ENCODE measurements around the gene CAMK1G. TPM values are rescaled to one million over a fixed set of nuclear protein-coding genes. Genes with fewer than 3 reads are reported as not detected.
A peak's percentile ranks its signal among the peaks of the same experiment; 100 is the strongest.

Gene CAMK1G
- total RNA-seq, 1 donor = 0.90 TPM

DNA sequence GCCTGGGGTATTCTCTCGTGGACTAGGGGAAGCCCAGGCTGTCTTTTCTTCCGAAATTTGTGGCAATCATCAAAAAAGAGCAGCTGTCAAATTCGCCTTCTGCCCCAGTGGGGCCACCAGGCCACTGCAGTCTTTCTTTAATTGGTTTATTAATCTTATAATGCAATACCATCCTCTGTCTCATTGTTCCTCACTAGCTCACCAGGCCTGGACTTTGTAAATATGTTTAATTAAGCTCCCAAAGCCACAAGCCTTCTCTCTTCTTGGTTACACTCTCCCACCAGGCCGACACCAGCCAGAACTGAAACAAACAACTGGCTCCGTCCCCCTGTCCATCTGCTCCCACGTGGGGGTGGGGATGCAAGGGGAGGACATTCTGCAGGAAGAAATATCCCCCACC, 22.0 kb upstream of the CAMK1G start:
- TF ChIP-seq, protein P1, sequence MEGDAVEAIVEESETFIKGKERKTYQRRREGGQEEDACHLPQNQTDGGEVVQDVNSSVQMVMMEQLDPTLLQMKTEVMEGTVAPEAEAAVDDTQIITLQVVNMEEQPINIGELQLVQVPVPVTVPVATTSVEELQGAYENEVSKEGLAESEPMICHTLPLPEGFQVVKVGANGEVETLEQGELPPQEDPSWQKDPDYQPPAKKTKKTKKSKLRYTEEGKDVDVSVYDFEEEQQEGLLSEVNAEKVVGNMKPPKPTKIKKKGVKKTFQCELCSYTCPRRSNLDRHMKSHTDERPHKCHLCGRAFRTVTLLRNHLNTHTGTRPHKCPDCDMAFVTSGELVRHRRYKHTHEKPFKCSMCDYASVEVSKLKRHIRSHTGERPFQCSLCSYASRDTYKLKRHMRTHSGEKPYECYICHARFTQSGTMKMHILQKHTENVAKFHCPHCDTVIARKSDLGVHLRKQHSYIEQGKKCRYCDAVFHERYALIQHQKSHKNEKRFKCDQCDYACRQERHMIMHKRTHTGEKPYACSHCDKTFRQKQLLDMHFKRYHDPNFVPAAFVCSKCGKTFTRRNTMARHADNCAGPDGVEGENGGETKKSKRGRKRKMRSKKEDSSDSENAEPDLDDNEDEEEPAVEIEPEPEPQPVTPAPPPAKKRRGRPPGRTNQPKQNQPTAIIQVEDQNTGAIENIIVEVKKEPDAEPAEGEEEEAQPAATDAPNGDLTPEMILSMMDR (IDR thresholded peaks at IDR 0.05; ENCODE audit: insufficient read depth, low read length) = no peak
- H3K4me3 ChIP-seq (ENCODE audit: low read depth, low read length) = no peak overlapping the region
- no peak for DNase-seq (ENCODE audit: low read depth)

DNA sequence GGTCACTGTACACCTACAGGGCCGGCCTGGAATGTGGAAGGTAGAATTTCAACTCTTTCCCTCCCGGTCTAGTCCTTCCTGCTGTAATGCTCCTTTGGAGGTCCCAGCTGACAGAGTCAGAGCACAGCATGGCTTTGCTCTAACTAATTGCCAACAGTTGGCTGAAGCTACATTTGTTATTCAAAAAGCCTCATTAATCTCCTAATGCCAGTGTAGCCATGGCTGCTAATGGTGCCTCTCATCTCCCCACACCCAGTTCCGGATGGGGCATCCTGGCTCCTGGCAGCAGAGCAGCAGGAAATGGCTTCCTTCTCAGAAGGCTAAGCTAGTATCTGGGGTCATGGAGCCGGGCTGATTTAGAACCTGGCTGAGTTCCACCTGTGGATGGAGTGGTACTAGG, 18.7 kb upstream of the CAMK1G start:
- no peak for DNase-seq (ENCODE audit: low read depth)

DNA sequence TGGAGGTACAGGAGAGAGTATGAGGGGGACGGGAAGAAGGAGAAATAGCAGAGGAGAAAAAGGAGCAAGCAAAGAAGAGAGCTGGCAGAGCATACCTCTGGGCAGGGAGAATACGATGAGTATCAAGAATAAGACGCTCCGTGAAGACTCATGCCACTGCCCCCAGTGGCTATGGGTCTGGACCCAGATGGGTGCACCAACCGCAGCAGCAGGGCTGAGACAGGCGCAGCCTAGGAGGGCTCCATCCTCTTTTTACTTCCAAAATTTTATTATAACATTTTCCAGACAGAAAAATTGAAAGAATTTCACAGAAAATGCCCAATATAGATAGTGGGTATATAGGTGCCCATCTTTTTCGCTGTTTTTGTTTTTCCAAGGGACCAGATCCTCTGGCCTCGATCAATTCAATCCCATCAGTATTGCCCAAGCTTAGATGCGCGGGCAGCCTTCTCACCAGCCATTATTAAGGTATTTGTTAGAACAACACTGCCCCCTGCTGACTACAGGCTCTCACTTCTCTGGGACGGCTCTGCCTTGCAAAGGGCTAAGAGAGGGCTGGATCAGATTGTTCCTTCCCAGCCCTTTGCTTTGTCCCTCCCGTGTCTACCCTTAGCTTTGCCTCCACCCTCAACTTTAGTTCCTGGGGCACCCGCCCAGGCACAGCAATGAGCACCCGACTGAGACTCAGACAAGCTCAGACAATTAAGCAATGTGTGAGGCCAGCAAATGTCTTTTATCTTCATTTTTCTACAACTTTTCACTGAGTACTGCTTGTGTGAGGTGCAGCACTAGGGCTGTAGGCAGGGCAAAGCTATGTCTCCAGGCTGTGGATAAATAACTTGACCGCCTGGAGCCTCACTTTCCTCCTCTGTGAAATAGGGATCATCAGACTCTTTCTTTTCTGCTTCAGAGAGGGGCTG, 17.5 kb upstream of the CAMK1G start:
- DNase-seq (ENCODE audit: low read depth) = peak; percentile 87
- TF ChIP-seq, protein P1 (IDR thresholded peaks at IDR 0.05; ENCODE audit: insufficient read depth, low read length) = peak; percentile 77
- H3K4me3 ChIP-seq (ENCODE audit: low read depth, low read length) = no peak overlapping the region

More for the DNA sequence above, 18.7 kb upstream of the CAMK1G start:
- TF ChIP-seq, protein P1 (IDR thresholded peaks at IDR 0.05; ENCODE audit: insufficient read depth, low read length) = no peak
- H3K4me3 ChIP-seq (ENCODE audit: low read depth, low read length) = no peak overlapping the region

DNA sequence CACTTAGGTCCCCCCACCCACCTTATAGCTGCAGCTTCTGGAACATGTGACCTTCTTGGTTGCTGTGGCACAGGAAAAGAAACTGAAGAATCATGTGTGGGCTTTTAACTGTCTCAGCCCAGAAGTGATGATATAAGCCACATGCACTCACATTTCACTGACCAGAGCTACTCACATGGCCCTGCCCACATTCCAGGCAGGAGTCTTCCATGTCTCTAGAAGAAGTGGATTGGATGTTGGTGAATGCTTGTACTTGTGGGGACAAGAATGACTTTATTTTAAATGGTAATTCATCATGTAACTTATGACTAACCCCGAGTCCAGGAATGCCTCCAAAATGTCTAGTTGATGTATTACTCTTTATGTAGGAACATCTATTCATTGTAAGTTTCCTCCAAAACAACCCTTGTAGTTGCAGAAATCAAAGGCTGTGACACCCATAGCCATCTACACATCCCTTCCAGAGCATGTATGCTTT, 15.8 kb upstream of the CAMK1G start:
- DNase-seq (ENCODE audit: low read depth) = peak; percentile 96
- TF ChIP-seq, protein P1 (IDR thresholded peaks at IDR 0.05; ENCODE audit: insufficient read depth, low read length) = no peak

DNA sequence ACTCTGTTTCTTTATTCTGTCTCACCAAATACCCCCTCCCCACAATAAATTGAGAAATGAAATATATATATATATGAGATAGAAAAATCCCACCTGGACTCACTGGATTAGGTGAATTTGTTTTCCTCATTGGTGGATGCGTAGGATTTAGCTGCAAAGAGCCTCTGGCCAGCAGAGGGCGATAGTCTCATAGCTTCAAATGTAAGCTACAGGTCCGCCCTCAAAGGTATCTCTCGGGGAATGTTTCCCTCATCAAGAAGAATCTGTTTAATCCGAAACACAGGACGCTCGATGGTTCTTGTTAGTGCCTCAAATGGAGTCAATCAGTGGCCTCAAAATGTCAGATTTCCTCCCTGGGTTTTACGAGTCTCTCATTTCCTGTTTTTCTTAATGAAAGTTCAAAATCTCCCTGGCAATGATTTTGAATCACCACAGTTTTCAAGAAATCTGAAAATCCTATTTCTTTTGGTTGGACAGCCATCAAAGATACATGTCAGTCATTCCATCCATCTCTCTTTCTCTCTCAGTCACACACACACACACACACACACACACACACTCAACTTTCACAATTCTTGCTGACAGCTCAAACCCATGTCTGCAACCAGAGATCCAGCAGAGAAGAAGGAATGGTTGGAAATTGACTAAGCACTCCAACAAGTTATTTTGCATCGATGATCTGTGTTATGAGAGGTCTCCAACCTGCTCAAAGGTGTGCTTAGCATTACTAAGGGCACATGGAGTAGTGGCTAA, 13.9 kb upstream of the CAMK1G start:
- no peak overlapping the region for H3K4me3 ChIP-seq (ENCODE audit: low read depth, low read length)
- DNase-seq (ENCODE audit: low read depth) = peak; percentile 86
- TF ChIP-seq, protein P1 (IDR thresholded peaks at IDR 0.05; ENCODE audit: insufficient read depth, low read length) = peak; percentile 97

More for the DNA sequence above, 15.8 kb upstream of the CAMK1G start:
- H3K4me3 ChIP-seq (ENCODE audit: low read depth, low read length) = no peak overlapping the region

DNA sequence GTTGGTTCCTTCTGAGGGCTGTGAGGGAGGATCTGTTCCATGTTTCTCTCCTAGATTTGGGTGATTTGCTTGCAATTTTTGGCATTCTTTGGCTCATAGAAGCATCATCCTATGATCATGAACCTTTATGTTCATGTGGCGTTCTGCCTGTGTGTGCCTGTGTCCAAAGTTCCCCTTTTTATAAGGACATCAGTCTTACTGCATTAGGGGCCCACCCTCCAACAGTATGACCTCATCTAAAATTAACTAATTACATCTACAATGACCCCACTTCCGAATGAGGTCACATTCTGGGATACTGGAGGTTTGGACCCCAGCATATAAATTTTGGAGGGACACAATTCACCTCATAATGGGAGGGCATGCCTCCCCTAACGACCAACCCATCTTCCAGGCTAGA, 12.8 kb upstream of the CAMK1G start:
- TF ChIP-seq, protein P1 (IDR thresholded peaks at IDR 0.05; ENCODE audit: insufficient read depth, low read length) = no peak
- DNase-seq (ENCODE audit: low read depth) = no peak
- H3K4me3 ChIP-seq (ENCODE audit: low read depth, low read length) = no peak overlapping the region

Data from fibroblast of the aortic adventitia (primary cell).